AG04449 (cell line): ENCODE data around the gene OR6A2.

Experiments
- CTCF ChIA-PET: fragments of 350-600 bp; formaldehyde crosslinking; extraction: SDS; loops from one replicate; lab custom pipeline; 2021; ENCODE audit warnings: antibody characterized with exemption; lab: Yijun Ruan, JAX
- POLR2A ChIA-PET: fragments of 400-600, 350-600 bp; formaldehyde crosslinking; extraction: SDS; loops from one replicate; lab custom pipeline; 2020; ENCODE audit warnings: antibody characterized with exemption, inconsistent platforms; lab: Yijun Ruan, JAX
- DNase-seq: peaks from one replicate; pipeline ENCODE4 v3.0.0-alpha.2; 2010; ENCODE audit warnings: low read depth, low spot score
- H3K4me3 ChIP-seq: 2 replicates; pipeline ENCODE4 v1.5.1; 2011; ENCODE audit warnings: low read depth, mild to moderate bottlenecking, control low read depth, low read length
- TF ChIP-seq, protein P1 (sequence below): IDR thresholded peaks from one replicate; pipeline ENCODE4 v1.5.1; 2011; ENCODE audit warnings: mild to moderate bottlenecking, moderate library complexity, low read length, control low read depth, inconsistent platforms; ENCODE audit not compliant: insufficient read depth; ENCODE audit errors: missing control alignments

OR6A2 gene

GRCh38 chr11:6799402-6799801 lies at the start of gene OR6A2:
TSS of gene OR6A2 (minus strand) at chr11:6799689. CDS start at chr11:6795708, 3,981 bp downstream.
- POLR2A ChIA-PET: no interaction called here
- DNase-seq: no peak
- CTCF ChIA-PET: interaction anchor here (2.5 kb wide), 1 partner anchor 13 kb away, joined by 11 read pairs; no protein-coding TSS in a partner anchor
- TF ChIP-seq, protein P1, sequence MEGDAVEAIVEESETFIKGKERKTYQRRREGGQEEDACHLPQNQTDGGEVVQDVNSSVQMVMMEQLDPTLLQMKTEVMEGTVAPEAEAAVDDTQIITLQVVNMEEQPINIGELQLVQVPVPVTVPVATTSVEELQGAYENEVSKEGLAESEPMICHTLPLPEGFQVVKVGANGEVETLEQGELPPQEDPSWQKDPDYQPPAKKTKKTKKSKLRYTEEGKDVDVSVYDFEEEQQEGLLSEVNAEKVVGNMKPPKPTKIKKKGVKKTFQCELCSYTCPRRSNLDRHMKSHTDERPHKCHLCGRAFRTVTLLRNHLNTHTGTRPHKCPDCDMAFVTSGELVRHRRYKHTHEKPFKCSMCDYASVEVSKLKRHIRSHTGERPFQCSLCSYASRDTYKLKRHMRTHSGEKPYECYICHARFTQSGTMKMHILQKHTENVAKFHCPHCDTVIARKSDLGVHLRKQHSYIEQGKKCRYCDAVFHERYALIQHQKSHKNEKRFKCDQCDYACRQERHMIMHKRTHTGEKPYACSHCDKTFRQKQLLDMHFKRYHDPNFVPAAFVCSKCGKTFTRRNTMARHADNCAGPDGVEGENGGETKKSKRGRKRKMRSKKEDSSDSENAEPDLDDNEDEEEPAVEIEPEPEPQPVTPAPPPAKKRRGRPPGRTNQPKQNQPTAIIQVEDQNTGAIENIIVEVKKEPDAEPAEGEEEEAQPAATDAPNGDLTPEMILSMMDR: no peak
- no peak within 1 kb of the TSS for H3K4me3 ChIP-seq

DNA sequence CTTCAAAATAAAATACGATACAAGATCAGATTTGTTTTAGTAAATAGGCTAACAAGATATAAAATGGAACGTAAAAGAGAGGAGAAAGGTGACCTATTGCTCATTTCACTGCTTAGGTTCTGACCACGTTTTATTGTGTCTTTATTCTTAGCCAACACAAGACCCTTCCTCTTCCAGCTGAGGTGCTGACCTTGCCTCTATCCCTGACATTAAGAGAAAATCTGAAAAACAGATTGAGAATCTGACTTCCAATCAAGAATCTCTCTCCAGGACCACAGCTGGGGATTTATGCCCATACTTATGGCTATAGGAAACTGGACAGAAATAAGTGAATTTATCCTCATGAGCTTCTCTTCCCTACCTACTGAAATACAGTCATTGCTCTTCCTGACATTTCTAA lies 45.9 kb upstream of the OR6A2 start, which contains the start of gene OR10A5:
Gene OR10A5, plus strand, starts transcription at position 301 of the 400 bp plus-strand sequence. Its CDS starts 0 bp downstream, at position 301.
- H3K4me3 ChIP-seq: no peak within 1 kb of the TSS
- ChIA-PET POLR2A (no interaction called here), CTCF (no interaction called here)
- TF ChIP-seq, protein P1: no peak
- DNase-seq: no peak

DNA sequence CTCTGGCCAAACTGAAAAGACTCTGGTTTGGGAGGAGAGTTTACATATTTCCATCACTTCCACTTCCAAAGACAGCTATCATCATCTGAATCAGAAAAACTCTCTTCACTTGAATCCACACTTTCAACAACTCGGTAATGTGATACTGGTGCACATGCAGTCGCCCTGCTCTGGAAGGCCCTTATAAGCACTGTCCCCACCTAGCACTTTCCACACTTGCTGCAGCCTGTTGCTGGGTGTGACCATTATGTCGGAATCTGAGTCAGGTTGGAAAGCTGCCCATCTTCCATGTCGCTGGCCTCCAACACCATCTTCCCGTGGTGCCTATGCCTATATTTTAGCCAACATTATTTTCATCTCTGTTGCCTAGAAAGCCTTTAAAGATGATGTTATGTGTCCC lies 44.9 kb upstream of the OR6A2 start:
- H3K4me3 ChIP-seq: no peak overlapping the region
- POLR2A ChIA-PET: no interaction called here
- no peak for DNase-seq
- CTCF ChIA-PET: no interaction called here
- TF ChIP-seq, protein P1: no peak

DNA sequence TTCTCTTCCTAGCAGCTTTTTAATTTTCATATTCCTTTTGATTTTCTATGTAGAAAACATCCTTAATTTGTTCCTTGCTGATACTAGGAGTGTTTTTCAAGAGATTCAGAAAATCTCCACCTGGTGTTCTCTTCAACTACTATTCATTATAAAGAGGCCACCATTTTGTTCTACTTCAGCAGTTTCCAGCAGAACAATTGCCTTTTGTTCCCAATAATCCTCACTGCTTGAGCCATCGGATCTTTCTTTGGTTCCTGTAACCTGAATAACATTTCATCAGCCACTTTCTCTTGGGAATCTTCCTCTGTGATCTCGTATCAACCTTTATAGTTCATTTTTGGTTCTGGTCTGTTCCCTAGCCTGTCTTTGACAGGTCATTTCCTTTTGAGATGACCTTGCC lies 44.2 kb upstream of the OR6A2 start:
- no peak for DNase-seq
- POLR2A ChIA-PET: no interaction called here
- H3K4me3 ChIP-seq: no peak overlapping the region
- TF ChIP-seq, protein P1: no peak
- CTCF ChIA-PET: no interaction called here

DNA sequence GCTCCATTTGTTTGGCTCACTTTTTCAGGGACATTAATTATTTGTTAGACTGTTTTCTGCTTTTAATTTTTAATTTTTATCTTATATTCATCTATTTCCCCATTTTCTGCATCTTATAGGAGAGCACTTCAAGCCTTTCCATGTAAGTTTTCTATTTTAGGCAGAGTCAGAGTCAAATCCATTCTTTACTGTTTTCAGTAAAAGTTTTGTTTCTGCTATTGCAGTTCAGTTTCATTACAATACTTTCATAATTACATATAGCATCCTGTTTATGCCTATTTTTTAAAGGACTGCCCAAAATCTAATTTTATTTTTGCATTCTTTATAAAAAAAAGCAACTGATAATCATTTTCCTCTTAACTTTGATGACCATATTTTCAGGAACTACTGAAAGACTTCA lies 42.2 kb upstream of the OR6A2 start:
- CTCF ChIA-PET: no interaction called here
- TF ChIP-seq, protein P1: no peak
- POLR2A ChIA-PET: no interaction called here

DNA sequence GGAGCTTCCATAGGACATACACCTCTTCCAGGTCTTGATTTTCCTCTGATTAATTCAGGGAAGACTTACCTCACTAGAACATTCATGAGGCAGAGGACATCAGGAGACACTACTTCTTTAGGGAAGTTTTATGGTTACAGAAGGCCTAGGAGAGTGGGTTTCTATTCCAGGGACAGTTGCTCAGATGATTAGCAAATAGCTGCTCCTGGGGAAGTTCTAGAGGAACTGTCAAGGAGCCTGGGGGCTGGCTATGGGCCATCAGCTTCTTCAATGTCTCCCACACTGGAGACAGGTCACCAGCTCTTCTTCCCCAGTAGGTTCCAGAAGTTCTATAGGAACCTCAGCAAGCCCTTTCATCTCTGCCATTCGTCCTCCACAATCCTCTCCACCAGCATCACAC lies 34.5 kb upstream of the OR6A2 start:
- no peak for DNase-seq
- TF ChIP-seq, protein P1: no peak
- H3K4me3 ChIP-seq: no peak overlapping the region
- ChIA-PET POLR2A (no interaction called here), CTCF (interaction anchor here (1.6 kb wide), 1 partner anchor 22 kb away, joined by 7 read pairs; no protein-coding TSS in a partner anchor)

More for the DNA sequence above, 42.2 kb upstream of the OR6A2 start:
- no peak overlapping the region for H3K4me3 ChIP-seq
- no peak for DNase-seq
